Spleen (tissue), 7 donors: Measurements from ENCODE around the gene QKI.

Source experiments
- POLR2AphosphoS5 ChIP-seq, 3 donors: sonication (generic); formaldehyde crosslinking; IDR thresholded peaks; one replicate each; pipeline ENCODE4 v1.5.1; 2017; ENCODE audit warnings: antibody characterized with exemption in 3 of 3
- TF ChIP-seq, protein P1 (sequence below), 11 experiments: fragments of 200-600 bp in 7 of 11; fragments of 450-650 bp in 4 of 11; sonication (generic) in 4 of 11; IDR thresholded peaks in 8 of 11; conservative IDR thresholded peaks in 3 of 11; 1 replicate in 7 of 11; 2 replicates in 4 of 11; pipeline versions ENCODE4 v1.4.0 to v1.8.0; 2016 to 2021; ENCODE audit warnings: antibody characterized with exemption in 11 of 11, inconsistent platforms in 4 of 11, mild to moderate bottlenecking in 1 of 11
- donor health status: DM: no; HTN: no; CAD: no; lungs with moderate emphysema.
- donor health status: DM: no; HTN: no; CAD: no.
- donor health status: DM: no; HTN: no; CAD: no.

DNA sequence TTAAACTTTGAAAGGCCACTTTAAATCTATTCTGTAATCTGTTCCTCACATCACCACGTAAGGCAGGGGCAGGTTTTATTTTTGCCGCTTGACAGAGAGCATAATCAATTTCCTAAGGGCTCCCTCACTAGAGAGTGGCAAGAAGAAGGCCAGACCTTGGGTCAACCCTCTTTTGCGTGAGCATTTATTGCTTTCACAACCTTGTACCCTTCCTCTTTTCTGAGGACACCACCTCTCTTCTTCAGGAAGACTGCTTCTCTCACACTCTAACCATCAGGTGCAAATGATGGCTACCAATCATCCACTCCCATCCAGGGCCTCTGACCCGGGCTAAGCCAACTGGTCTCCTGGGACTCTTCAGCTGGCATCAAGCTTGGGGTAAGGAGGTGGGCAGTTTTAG, 25.2 kb upstream of the QKI start:
- TF ChIP-seq, protein P1, sequence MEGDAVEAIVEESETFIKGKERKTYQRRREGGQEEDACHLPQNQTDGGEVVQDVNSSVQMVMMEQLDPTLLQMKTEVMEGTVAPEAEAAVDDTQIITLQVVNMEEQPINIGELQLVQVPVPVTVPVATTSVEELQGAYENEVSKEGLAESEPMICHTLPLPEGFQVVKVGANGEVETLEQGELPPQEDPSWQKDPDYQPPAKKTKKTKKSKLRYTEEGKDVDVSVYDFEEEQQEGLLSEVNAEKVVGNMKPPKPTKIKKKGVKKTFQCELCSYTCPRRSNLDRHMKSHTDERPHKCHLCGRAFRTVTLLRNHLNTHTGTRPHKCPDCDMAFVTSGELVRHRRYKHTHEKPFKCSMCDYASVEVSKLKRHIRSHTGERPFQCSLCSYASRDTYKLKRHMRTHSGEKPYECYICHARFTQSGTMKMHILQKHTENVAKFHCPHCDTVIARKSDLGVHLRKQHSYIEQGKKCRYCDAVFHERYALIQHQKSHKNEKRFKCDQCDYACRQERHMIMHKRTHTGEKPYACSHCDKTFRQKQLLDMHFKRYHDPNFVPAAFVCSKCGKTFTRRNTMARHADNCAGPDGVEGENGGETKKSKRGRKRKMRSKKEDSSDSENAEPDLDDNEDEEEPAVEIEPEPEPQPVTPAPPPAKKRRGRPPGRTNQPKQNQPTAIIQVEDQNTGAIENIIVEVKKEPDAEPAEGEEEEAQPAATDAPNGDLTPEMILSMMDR (IDR thresholded peaks at IDR 0.05 in 8 of 11, conservative IDR thresholded peaks at IDR 0.05 in 3 of 11) = no peak
- no peak for TF ChIP-seq POLR2AphosphoS5 (IDR thresholded peaks at IDR 0.05)
